Esophagus muscularis mucosa (tissue), 4 donors: ENCODE measurements around the gene ENTR1.

Experiments
- EP300 ChIP-seq: sonication (generic); formaldehyde crosslinking; IDR thresholded peaks from one replicate; pipeline ENCODE4 v1.6.1; 2017; ENCODE audit warnings: antibody characterized with exemption
- POLR2A ChIP-seq: fragments of 450-650 bp; IDR thresholded peaks from one replicate; pipeline ENCODE4 v1.6.1; 2017; ENCODE audit warnings: antibody characterized with exemption, moderate library complexity, mild to moderate bottlenecking, low read depth
- POLR2AphosphoS5 ChIP-seq, 2 donors: sonication (generic); formaldehyde crosslinking; IDR thresholded peaks; one replicate each; pipeline ENCODE4 v1.6.1; 2017; ENCODE audit warnings: antibody characterized with exemption in 2 of 2
- TF ChIP-seq, protein P1 (sequence below), 3 experiments: fragments of 200-600 bp in 2 of 3; fragments of 450-650 bp in 1 of 3; sonication (generic) in 2 of 3; IDR thresholded peaks; one replicate each; pipeline ENCODE4 v1.5.1; 2017 to 2019; ENCODE audit warnings: antibody characterized with exemption in 3 of 3, mild to moderate bottlenecking in 2 of 3, moderate library complexity in 1 of 3

DNA sequence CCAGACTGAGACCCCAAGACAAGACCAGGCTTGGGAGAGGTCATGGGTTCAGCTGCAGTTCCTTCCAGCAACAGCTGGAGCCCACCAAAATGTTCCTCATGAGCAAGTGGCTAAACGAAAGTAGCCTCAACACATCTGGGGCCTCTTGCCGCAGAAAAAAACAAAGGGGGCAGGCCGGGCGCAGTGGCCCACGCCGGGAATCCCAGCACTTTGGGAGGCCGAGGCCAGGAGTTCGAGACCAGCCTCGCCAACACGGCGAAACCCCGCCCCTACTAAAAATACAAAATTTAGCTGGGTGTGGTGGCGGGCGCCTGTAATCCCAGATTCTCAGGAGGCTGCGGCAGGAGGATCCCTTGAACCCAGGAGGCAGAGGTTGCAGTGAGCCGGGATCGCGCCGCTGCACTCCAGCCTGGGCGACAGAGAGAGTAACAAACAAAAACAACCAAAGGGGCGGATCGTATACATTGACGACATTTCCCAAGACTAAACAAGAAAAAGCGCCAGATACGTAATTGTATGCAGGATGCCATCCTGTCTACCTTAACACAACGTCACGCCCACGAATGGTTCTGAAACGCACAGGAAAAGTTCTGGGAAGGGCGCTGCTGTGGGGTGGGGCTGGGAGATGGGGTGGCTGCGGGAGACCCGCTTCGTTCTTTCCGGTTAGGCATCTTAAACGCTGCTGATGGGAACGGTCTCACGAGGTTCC, 27.6 kb upstream of the ENTR1 start:
- TF ChIP-seq POLR2A, result no peak
- no peak for TF ChIP-seq POLR2AphosphoS5 (IDR thresholded peaks at IDR 0.05)
- TF ChIP-seq, protein P1, sequence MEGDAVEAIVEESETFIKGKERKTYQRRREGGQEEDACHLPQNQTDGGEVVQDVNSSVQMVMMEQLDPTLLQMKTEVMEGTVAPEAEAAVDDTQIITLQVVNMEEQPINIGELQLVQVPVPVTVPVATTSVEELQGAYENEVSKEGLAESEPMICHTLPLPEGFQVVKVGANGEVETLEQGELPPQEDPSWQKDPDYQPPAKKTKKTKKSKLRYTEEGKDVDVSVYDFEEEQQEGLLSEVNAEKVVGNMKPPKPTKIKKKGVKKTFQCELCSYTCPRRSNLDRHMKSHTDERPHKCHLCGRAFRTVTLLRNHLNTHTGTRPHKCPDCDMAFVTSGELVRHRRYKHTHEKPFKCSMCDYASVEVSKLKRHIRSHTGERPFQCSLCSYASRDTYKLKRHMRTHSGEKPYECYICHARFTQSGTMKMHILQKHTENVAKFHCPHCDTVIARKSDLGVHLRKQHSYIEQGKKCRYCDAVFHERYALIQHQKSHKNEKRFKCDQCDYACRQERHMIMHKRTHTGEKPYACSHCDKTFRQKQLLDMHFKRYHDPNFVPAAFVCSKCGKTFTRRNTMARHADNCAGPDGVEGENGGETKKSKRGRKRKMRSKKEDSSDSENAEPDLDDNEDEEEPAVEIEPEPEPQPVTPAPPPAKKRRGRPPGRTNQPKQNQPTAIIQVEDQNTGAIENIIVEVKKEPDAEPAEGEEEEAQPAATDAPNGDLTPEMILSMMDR (IDR thresholded peaks at IDR 0.05), result no peak
- TF ChIP-seq EP300, result no peak
